ENCODE results near the gene PRKG1.

PRKG1 gene

DNA sequence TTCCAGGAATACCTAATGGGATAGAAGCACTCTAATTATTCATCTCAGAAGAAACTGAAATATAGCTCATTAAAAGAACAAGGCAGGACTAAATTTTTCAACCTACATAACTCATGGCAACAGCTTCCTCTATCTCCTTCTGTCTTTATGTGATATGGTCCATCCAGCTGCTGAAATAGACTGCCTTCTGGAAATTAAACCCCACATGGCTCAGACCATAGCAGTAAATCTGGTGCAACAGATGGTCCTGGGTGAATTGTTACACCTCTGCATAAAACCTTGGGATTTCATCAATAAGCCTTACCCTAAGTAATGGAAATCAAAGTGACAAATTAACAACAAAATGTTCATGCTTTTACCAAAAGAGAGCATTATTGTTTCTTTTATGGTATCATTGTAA, 830.7 kb downstream of the PRKG1 start:
- Mint-ChIP-seq H3K27me3 (peaks cover 5% of the 10 kb centered on the region), H3K4me1 (ENCODE audit: low read depth) (no peaks in the 10 kb centered on the region), H3K4me3 (no peak overlapping the region), H3K36me3 (ENCODE audit: low read depth) (no peaks in the 10 kb centered on the region), H3K9me3 (no peaks in the 10 kb centered on the region), H3K27ac (no peak overlapping the region)
- DNase-seq: no peak

DNA sequence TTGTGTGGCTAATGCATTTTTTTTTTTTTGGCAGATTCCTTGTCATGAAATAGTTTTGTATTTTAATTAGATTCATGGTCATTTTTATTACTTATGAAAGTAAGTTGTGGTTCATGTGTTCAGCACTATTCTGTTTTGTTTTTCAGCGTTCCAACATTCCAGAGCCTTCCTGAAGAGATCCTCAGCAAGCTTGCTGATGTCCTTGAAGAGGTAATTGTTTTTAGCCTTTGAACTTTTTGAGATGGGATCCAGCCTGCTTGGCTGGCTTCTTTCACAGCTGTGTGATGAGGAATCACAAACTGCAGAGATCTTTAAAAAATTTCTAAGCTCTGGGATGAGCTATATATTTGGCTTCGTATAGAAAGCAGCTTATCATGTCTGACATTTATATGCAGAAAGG, 833.1 kb downstream of the PRKG1 start:
- DNase-seq: no peak
- Mint-ChIP-seq H3K27me3 (peaks cover 5% of the 10 kb centered on the region), H3K4me1 (ENCODE audit: low read depth) (no peaks in the 10 kb centered on the region), H3K4me3 (no peak overlapping the region), H3K36me3 (ENCODE audit: low read depth) (no peaks in the 10 kb centered on the region), H3K9me3 (no peaks in the 10 kb centered on the region), H3K27ac (no peak overlapping the region)

DNA sequence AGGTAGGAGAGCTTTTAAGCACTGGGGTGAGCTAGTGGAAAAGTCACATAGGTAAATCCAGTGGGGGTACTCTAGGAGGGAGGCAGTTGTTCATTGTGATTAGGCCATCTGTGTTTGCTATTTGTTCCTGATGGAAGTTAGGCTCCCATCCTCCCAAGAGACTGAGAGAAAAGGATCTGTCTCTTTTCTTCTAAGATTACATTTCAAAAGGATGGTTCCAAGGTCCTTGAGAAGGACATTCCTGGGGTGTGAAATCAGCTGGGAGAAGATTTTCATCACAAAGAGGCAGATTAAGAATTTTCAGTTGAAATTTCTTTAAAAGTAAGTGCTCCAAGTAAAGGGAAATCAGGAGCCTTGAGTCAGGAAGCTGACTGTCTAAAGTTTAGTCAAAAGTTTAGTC, 835.9 kb downstream of the PRKG1 start:
- Mint-ChIP-seq H3K27me3 (peaks cover 5% of the 10 kb centered on the region), H3K4me3 (no peak overlapping the region), H3K4me1 (ENCODE audit: low read depth) (no peaks in the 10 kb centered on the region), H3K36me3 (ENCODE audit: low read depth) (no peaks in the 10 kb centered on the region), H3K9me3 (no peaks in the 10 kb centered on the region), H3K27ac (no peak overlapping the region)
- no peak for DNase-seq

DNA sequence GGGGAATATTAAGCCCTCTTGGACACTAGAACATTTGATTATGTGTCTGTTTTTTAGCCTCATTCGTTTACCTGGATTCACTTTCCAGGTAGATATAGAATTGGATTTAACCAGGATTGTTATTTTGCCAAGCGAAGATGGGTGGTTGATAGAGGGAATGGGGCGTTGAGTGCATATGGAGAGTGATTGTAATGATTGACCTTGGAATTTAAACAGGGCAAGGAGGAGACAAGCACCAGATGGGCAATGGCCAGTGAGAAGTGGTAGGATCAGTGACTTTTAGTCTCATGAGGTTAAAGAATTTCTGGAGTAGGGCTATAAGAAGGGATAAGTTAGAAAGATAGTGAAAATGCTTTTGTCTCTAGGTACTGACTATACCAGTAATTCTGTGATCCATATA, 836.3 kb downstream of the PRKG1 start:
- Mint-ChIP-seq H3K36me3 (ENCODE audit: low read depth) (no peaks in the 10 kb centered on the region), H3K27me3 (peaks cover 5% of the 10 kb centered on the region), H3K4me1 (ENCODE audit: low read depth) (no peaks in the 10 kb centered on the region), H3K27ac (no peak overlapping the region), H3K9me3 (no peaks in the 10 kb centered on the region), H3K4me3 (no peak overlapping the region)
- DNase-seq: no peak

DNA sequence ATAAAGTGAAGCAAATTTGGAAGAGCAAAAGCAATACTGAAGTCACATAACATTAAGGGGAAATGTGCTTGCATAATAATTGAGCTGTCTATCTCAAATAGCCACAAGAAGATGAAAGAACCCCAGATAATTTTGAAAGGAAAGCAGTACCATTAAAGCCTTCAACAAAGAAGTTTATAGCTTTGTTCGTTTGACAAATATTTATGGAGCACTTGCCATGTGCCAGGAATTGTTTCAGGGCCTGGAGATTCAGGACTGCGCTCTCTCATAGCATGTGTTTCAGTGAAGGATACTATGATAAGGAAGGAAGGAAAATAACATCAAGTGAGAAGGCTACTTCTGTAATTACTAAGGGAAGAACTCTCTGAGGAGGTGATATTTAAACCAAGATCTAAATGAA, 837.4 kb downstream of the PRKG1 start:
- Mint-ChIP-seq H3K27ac (no peak overlapping the region), H3K4me3 (no peak overlapping the region), H3K9me3 (no peaks in the 10 kb centered on the region), H3K4me1 (ENCODE audit: low read depth) (no peaks in the 10 kb centered on the region), H3K27me3 (no peaks in the 10 kb centered on the region), H3K36me3 (ENCODE audit: low read depth) (no peaks in the 10 kb centered on the region)
- DNase-seq: no peak

DNA sequence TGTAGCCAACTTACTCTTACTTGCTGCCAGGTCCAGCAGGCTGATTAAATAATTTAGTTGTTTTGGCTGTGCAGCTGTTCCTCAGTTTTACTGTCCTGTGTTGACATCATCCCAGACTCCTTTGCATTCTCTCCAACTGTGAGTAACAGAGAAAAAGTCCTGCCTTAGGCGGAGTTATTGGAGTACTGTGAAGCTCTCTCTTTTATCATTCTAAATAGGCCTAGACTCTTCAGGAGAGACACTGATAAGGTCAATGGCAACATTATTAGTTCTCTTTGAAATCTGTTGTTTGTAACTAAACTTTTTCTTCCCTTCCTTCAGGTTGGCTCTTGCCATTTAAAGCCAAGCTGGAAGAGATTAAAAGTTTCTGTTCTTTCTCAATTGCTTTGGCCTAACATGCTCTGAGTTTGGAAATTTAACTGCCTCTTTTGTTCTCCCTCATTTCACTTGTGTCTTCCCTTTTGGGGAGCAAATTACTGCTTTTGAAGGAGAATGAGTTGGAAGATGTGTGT, 840.8 kb downstream of the PRKG1 start:
- Mint-ChIP-seq H3K27ac (no peak overlapping the region), H3K36me3 (ENCODE audit: low read depth) (no peaks in the 10 kb centered on the region), H3K27me3 (no peaks in the 10 kb centered on the region), H3K9me3 (no peaks in the 10 kb centered on the region), H3K4me1 (ENCODE audit: low read depth) (no peaks in the 10 kb centered on the region), H3K4me3 (no peak overlapping the region)
- no peak for DNase-seq

DNA sequence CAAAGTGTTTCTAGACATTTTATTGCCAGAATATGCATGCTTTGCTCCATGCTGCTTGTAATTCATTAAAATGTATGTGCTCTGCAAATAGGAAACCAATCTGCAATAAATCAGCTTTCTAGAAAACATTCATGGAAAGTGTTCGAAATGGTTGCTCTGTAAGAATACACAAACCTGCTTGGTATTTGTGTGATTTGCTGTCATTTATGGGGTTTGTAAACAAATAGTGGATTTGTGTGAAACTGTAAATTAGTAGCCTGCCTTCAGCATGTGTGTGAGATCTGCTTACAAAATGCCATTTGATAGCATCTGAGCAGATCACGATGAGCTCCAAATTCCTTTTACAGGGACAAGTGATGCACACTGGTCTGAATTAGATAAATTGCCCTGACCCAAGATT, 844.2 kb downstream of the PRKG1 start:
- DNase-seq: no peak
- Mint-ChIP-seq H3K4me1 (ENCODE audit: low read depth) (no peaks in the 10 kb centered on the region), H3K9me3 (no peaks in the 10 kb centered on the region), H3K27me3 (no peaks in the 10 kb centered on the region), H3K36me3 (ENCODE audit: low read depth) (no peaks in the 10 kb centered on the region), H3K4me3 (no peak overlapping the region), H3K27ac (no peak overlapping the region)

DNA sequence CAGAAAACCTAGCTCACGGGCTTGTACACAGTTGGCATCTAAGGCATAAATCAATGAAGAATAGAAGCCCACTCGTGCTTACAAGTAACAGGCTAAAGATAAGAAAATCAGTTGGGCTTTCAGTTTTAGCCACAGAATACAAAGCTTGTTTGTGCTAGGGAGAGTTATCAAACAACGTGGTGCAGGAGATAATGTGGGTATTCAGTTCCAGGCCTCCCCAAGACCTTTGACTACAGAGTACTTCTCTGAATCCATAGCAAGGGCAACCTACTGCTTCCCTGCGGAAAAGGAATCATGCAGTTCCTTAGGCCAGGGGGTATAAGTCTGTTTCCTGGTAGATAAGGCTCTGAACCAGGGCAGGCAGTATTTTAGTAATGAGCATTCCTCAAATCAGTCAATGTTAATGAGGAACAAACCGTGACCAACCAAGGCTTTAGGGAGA, 844.6 kb downstream of the PRKG1 start:
- Mint-ChIP-seq H3K27me3 (no peaks in the 10 kb centered on the region), H3K27ac (no peak overlapping the region), H3K36me3 (ENCODE audit: low read depth) (no peaks in the 10 kb centered on the region), H3K9me3 (no peaks in the 10 kb centered on the region), H3K4me3 (no peak overlapping the region), H3K4me1 (ENCODE audit: low read depth) (no peaks in the 10 kb centered on the region)
- DNase-seq: no peak

DNA sequence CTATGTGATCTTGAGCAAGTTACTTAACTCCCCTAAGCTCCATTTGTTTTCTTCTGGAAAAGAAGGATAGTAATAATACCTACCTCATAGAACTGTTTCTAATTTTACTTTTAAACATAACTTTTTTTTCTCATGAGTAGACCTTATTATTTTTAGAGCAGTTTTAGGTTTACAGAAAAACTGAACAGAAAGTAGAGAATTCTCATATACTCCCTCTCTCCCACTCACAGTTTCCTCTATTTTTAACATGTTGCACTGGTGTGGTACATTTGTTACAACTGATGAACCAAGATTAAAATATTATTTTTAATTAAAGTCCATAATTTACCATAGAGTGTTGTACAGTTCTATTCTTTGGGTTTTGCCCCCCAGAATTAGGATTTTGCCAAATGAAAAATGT, 846.4 kb downstream of the PRKG1 start:
- no peaks in the 10 kb centered on the region for H3K9me3 Mint-ChIP-seq
- no peaks in the 10 kb centered on the region for H3K27me3 Mint-ChIP-seq
- H3K4me1 Mint-ChIP-seq (ENCODE audit: low read depth): no peaks in the 10 kb centered on the region
- no peaks in the 10 kb centered on the region for H3K36me3 Mint-ChIP-seq (ENCODE audit: low read depth)
- H3K4me3 Mint-ChIP-seq: no peak overlapping the region
- no peak for DNase-seq
- H3K27ac Mint-ChIP-seq: no peak overlapping the region

DNA sequence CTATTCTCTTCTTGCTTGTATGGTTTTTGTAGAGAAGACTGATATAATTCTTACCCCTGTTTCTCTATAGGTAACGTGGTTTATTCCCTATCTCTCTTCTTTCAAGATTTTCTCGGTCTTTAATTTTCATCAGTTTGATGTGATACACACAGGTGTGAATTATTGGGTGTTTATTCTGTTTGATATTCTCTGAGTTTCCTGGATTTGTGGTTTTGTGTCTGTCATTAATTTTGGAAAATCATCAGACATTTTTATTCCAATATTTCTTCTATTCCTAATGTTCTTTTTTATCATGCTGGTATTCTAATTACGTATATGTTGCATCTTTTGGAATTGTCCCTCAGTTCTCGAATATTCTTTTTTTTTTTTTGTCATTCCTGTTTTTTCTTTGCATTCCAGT, 850.1 kb downstream of the PRKG1 start:
- no peaks in the 10 kb centered on the region for H3K4me1 Mint-ChIP-seq (ENCODE audit: low read depth)
- no peak for DNase-seq
- H3K36me3 Mint-ChIP-seq (ENCODE audit: low read depth): no peaks in the 10 kb centered on the region
- H3K27ac Mint-ChIP-seq: no peak overlapping the region
- no peaks in the 10 kb centered on the region for H3K27me3 Mint-ChIP-seq
- no peaks in the 10 kb centered on the region for H3K9me3 Mint-ChIP-seq
- H3K4me3 Mint-ChIP-seq: no peak overlapping the region

DNA sequence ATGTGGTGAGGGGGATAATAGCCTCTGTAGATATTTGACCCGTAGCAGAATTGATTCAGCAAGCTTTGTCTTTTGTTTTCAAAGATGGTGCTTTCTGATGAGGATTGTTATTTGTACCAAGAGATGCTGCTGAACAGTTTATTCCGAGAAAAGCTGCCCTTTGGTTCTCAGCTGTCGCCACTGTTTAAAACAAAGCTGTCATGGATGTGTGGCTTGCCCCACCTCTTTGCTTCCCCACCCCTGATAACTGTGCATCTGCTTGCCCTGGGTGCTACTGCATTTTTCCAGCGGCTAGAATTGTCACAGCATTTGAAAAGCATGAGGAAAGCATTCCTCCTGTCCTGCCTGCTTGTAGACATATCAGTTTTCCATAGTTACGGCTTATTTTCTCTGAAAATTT, 852.0 kb downstream of the PRKG1 start:
- Mint-ChIP-seq H3K36me3 (ENCODE audit: low read depth) (no peaks in the 10 kb centered on the region), H3K27me3 (no peaks in the 10 kb centered on the region), H3K9me3 (no peaks in the 10 kb centered on the region), H3K4me1 (ENCODE audit: low read depth) (no peaks in the 10 kb centered on the region), H3K27ac (no peak overlapping the region), H3K4me3 (no peak overlapping the region)
- DNase-seq: no peak

DNA sequence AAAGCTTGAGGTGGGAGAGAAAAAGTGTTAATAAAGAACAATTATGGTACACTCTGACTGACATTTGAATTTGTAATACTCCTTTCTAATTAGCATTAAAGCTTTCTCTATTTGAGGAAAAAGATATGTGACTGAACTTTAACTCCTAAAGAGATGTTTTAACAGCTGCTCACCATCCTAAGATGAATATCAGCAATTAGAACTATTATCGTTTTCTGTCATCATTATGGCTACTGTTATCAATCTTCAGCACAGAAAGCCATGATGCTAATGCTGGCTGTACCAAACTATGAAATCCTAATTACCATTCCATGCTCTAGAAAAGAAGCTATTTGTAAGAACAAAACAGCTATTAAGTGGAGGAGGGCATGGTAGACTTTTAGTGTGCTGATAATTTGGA, 853.9 kb downstream of the PRKG1 start:
- no peak overlapping the region for H3K27ac Mint-ChIP-seq

DNA sequence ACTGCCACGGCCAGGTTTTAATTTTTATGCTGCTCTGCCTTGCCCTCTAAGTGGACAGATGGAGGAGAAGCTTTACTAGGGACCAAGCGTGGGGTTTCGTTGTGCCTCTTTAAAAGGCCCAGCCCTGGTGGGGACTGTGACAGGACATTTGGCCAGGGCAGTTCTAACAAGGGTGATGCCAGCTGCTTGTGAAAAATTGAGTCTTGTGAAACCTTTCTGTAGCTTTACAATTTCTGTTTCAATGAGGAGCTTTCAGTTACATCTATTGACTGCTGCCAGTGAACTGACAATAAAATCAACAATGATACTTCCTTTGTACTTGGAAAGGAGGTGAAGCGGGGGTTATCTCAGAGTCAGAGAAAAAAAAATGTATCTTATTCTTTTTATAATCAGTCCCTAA, 858.2 kb downstream of the PRKG1 start:
- no peaks in the 10 kb centered on the region for H3K9me3 Mint-ChIP-seq
- no peaks in the 10 kb centered on the region for H3K4me1 Mint-ChIP-seq (ENCODE audit: low read depth)
- no peak overlapping the region for H3K27ac Mint-ChIP-seq
- H3K36me3 Mint-ChIP-seq (ENCODE audit: low read depth): no peaks in the 10 kb centered on the region
- DNase-seq: no peak
- H3K27me3 Mint-ChIP-seq: no peaks in the 10 kb centered on the region
- no peak overlapping the region for H3K4me3 Mint-ChIP-seq

More for the DNA sequence above, 853.9 kb downstream of the PRKG1 start:
- no peak overlapping the region for H3K4me3 Mint-ChIP-seq
- H3K9me3 Mint-ChIP-seq: no peaks in the 10 kb centered on the region
- DNase-seq: no peak
- no peaks in the 10 kb centered on the region for H3K27me3 Mint-ChIP-seq
- no peaks in the 10 kb centered on the region for H3K36me3 Mint-ChIP-seq (ENCODE audit: low read depth)
- H3K4me1 Mint-ChIP-seq (ENCODE audit: low read depth): no peaks in the 10 kb centered on the region

DNA sequence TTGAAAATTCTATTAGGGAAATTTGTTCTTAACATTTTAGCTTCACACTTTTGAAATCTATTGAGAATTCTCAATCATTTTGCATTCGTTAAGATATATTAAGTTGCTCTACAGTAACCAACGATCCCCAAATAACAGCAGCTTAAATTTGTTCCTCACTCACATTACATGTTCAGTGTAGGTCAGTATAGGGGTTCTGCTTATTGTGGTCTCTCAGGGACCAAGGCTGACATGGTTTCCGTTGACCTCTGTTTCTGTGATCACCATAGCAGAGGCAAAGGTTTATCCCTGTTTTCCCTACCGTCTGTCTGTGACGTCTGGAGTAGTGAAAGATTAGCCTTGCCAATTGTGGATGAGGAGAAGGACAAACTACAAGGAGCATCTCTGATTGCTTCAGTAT, 860.1 kb downstream of the PRKG1 start:
- no peaks in the 10 kb centered on the region for H3K9me3 Mint-ChIP-seq
- H3K4me1 Mint-ChIP-seq (ENCODE audit: low read depth): no peaks in the 10 kb centered on the region
- no peak overlapping the region for H3K27ac Mint-ChIP-seq
- H3K36me3 Mint-ChIP-seq (ENCODE audit: low read depth): no peaks in the 10 kb centered on the region
- DNase-seq: no peak
- no peaks in the 10 kb centered on the region for H3K27me3 Mint-ChIP-seq
- H3K4me3 Mint-ChIP-seq: no peak overlapping the region

DNA sequence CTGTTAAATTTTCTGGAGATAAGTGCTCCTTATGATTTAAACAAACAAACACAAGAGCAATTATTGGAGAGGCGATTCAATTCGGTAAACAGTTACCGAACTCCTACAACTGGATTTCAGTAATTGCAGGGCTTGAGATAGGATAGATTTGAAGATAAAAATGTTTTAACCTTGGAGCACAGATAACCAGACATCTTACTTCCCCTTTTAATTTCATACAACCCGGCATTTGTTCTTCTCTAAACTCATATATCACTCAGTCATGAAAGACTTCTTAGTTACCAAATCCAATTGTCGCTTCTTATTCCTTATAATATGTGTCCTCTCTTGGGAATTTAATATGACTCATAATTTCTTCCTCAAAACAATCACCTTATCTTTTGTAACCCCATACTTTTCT, 861.1 kb downstream of the PRKG1 start:
- Mint-ChIP-seq H3K4me1 (ENCODE audit: low read depth) (no peaks in the 10 kb centered on the region), H3K4me3 (no peak overlapping the region), H3K27ac (no peak overlapping the region), H3K36me3 (ENCODE audit: low read depth) (no peaks in the 10 kb centered on the region), H3K9me3 (no peaks in the 10 kb centered on the region), H3K27me3 (no peaks in the 10 kb centered on the region)
- DNase-seq: no peak
